ENCODE results near the gene SERPINA5.

GRCh38 chr14:94632305-94632590, 51.0 kb downstream of the SERPINA5 start:
- TF ChIP-seq CTCF (IDR thresholded peaks at IDR 0.05), result no peak
- no peak for TF ChIP-seq POLR2AphosphoS5 (IDR thresholded peaks at IDR 0.05; ENCODE audit: low read depth, low read length)
- no peak for TF ChIP-seq TCF7L2 (IDR thresholded peaks at IDR 0.05; ENCODE audit: low read depth, low read length)
- TF ChIP-seq REST (IDR thresholded peaks at IDR 0.05; ENCODE audit: insufficient read depth in 1 of 2, low read depth in 2 of 2, low read length in 1 of 2), result no peak
